ENCODE measurements around the gene ZBTB1. TPM values are rescaled to one million over a fixed set of nuclear protein-coding genes. Genes with fewer than 3 reads are reported as not detected.

Gene ZBTB1
- total RNA-seq, 1 experiment from 2014 or later = 26.0 TPM

GRCh38 chr14:64518229-64518628 lies 13.7 kb downstream of the ZBTB1 start:
- BruUV-seq (replicated peaks) = no TSS peak
- POLR2A ChIA-PET (ENCODE audit: unreplicated experiment) = no interaction called here
- ATAC-seq = no peak
- no peak for TF ChIP-seq EZH2 (IDR thresholded peaks at IDR 0.05; ENCODE audit: low read length, unreplicated experiment)
- TF ChIP-seq CTCF (conservative IDR thresholded peaks at IDR 0.05; ENCODE audit: low read depth, low read length) = no peak
- no peak for TF ChIP-seq EZH2phosphoT487 (IDR thresholded peaks at IDR 0.05; ENCODE audit: borderline replicate concordance, low read length)
- Histone ChIP-seq H2AFZ (ENCODE audit: low read length) (no peak overlapping the region), H3K4me1 (ENCODE audit: insufficient read depth, low read length) (peaks cover 24% of the 10 kb centered on the region), H3F3A (ENCODE audit: low read length, unreplicated experiment) (peaks cover 4% of the 10 kb centered on the region), H3K4me3 (ENCODE audit: low read length) (no peak overlapping the region), H3K9me3 (ENCODE audit: low read length) (no peaks in the 10 kb centered on the region), H3K9ac (ENCODE audit: low read length) (no peak overlapping the region), H3K9me2 (replicated peaks; ENCODE audit: low read length) (no peaks in the 10 kb centered on the region), H4K20me1 (ENCODE audit: low read length) (peaks cover 60% of the 10 kb centered on the region), H3K27me3 (ENCODE audit: low read length) (no peaks in the 10 kb centered on the region), H3K79me2 (ENCODE audit: low read length) (peaks cover 95% of the 10 kb centered on the region), H3K27ac (ENCODE audit: low read length) (no peak overlapping the region), H3K36me3 (ENCODE audit: low read depth, low read length) (peaks cover 26% of the 10 kb centered on the region), H3K4me2 (ENCODE audit: low read length) (no peak overlapping the region)
- CTCF ChIA-PET = interaction anchor here (0.5 kb wide), 1 partner anchor 206 kb away, joined by 3 read pairs; no protein-coding TSS in a partner anchor
- no peak for DNase-seq
- intact Hi-C loops (cut with micrococcal nuclease) = no loop called here

GRCh38 chr14:64520699-64521098 lies 16.1 kb downstream of the ZBTB1 start:
- H3K27me3 ChIP-seq (ENCODE audit: low read length) = no peaks in the 10 kb centered on the region
- H3K4me1 ChIP-seq (ENCODE audit: insufficient read depth, low read length) = peaks cover 9% of the 10 kb centered on the region
- peaks cover 4% of the 10 kb centered on the region for H3F3A ChIP-seq (ENCODE audit: low read length, unreplicated experiment)
- intact Hi-C loops (cut with micrococcal nuclease) = loop anchor here (1.0 to 2.0 kb wide), 2 partner anchors 10 to 14 kb away; no protein-coding TSS in a partner anchor
- H3K36me3 ChIP-seq (ENCODE audit: low read depth, low read length) = peaks cover 36% of the 10 kb centered on the region
- H3K27ac ChIP-seq (ENCODE audit: low read length) = peak overlapping the region; percentile 73
- peak; percentile 95 for ATAC-seq
- CTCF ChIA-PET = interaction anchor here (0.6 to 0.7 kb wide), 5 partner anchors 10 to 481 kb away, joined by 3 to 10 read pairs (median 6); no protein-coding TSS in a partner anchor
- no peaks in the 10 kb centered on the region for H3K9me3 ChIP-seq (ENCODE audit: low read length)
- no peak overlapping the region for H2AFZ ChIP-seq (ENCODE audit: low read length)
- no TSS peak for BruUV-seq (replicated peaks)
- H3K9me2 ChIP-seq (replicated peaks; ENCODE audit: low read length) = no peaks in the 10 kb centered on the region
- no peak overlapping the region; the same call in 1 of the 2 replicates for H3K4me3 ChIP-seq (ENCODE audit: low read length)
- peak overlapping the region; percentile 71 for H3K4me2 ChIP-seq (ENCODE audit: low read length)
- H3K9ac ChIP-seq (ENCODE audit: low read length) = no peak overlapping the region
- H3K79me2 ChIP-seq (ENCODE audit: low read length) = peaks cover 77% of the 10 kb centered on the region
- POLR2A ChIA-PET (ENCODE audit: unreplicated experiment) = interaction anchor here (0.6 to 0.7 kb wide), 3 partner anchors 17 to 178 kb away, joined by 3 to 5 read pairs (median 4); no protein-coding TSS in a partner anchor
- peak; percentile 76 for DNase-seq
- peaks cover 46% of the 10 kb centered on the region for H4K20me1 ChIP-seq (ENCODE audit: low read length)
- TF ChIP-seq EZH2 (IDR thresholded peaks at IDR 0.05; ENCODE audit: low read length, unreplicated experiment) = no peak
- TF ChIP-seq EZH2phosphoT487 (IDR thresholded peaks at IDR 0.05; ENCODE audit: borderline replicate concordance, low read length) = no peak
- no peak for TF ChIP-seq CTCF (conservative IDR thresholded peaks at IDR 0.05; ENCODE audit: low read depth, low read length)

- Histone ChIP-seq H3K4me3 (ENCODE audit: low read length) (no peak overlapping the region), H3K4me2 (ENCODE audit: low read length) (no peak overlapping the region), H3K79me2 (ENCODE audit: low read length) (peaks cover 58% of the 10 kb centered on the region), H3F3A (ENCODE audit: low read length, unreplicated experiment) (peaks cover 4% of the 10 kb centered on the region), H3K9me3 (ENCODE audit: low read length) (no peaks in the 10 kb centered on the region), H3K9ac (ENCODE audit: low read length) (no peak overlapping the region), H2AFZ (ENCODE audit: low read length) (no peak overlapping the region), H3K4me1 (ENCODE audit: insufficient read depth, low read length) (peaks cover 9% of the 10 kb centered on the region), H3K9me2 (replicated peaks; ENCODE audit: low read length) (no peaks in the 10 kb centered on the region), H3K27me3 (ENCODE audit: low read length) (no peaks in the 10 kb centered on the region), H3K27ac (ENCODE audit: low read length) (no peak overlapping the region), H3K36me3 (ENCODE audit: low read depth, low read length) (peaks cover 33% of the 10 kb centered on the region), H4K20me1 (ENCODE audit: low read length) (peaks cover 33% of the 10 kb centered on the region)
- BruUV-seq (replicated peaks) = TSS peak; percentile 18
- POLR2A ChIA-PET (ENCODE audit: unreplicated experiment) = no interaction called here
- TF ChIP-seq CTCF (conservative IDR thresholded peaks at IDR 0.05; ENCODE audit: low read depth, low read length) (no peak), EZH2phosphoT487 (IDR thresholded peaks at IDR 0.05; ENCODE audit: borderline replicate concordance, low read length) (no peak), EZH2 (IDR thresholded peaks at IDR 0.05; ENCODE audit: low read length, unreplicated experiment) (no peak)
- ATAC-seq = no peak
- DNase-seq = no peak
- intact Hi-C loops (cut with micrococcal nuclease) = no loop called here
- CTCF ChIA-PET = no interaction called here
These were observed 18.2 kb downstream of the ZBTB1 start for GRCh38 chr14:64522591-64523355.

All from PC-3 (cell line).